HG02623 (cell line): ENCODE data around the gene CARMIL1.

ENCODE experiments used
- ATAC-seq: cut with Tn5 transposase; IDR thresholded peaks from one replicate; pipeline ENCODE4 v1.9.1; 2021; ENCODE audit warnings: moderate library complexity; ENCODE audit not compliant: unreplicated experiment

The CARMIL1 gene

GRCh38 chr6:25497383-25498040, 218.3 kb downstream of the CARMIL1 start:
- ATAC-seq, result no peak

- ATAC-seq, result no peak
These were observed 219.3 kb downstream of the CARMIL1 start for GRCh38 chr6:25498505-25498904.

- no peak for ATAC-seq
These were observed 220.6 kb downstream of the CARMIL1 start for GRCh38 chr6:25499615-25500235.

- no peak for ATAC-seq
These were observed 224.5 kb downstream of the CARMIL1 start for GRCh38 chr6:25503686-25504085.

- no peak for ATAC-seq
These were observed 225.5 kb downstream of the CARMIL1 start for GRCh38 chr6:25504661-25505060.

- ATAC-seq, result no peak
These were observed 226.8 kb downstream of the CARMIL1 start for GRCh38 chr6:25506020-25506419.

- ATAC-seq, result no peak
These were observed 228.9 kb downstream of the CARMIL1 start for GRCh38 chr6:25508051-25508450.

- ATAC-seq, result no peak
These were observed 232.2 kb downstream of the CARMIL1 start for GRCh38 chr6:25511376-25511775.

GRCh38 chr6:25512560-25512959, 233.4 kb downstream of the CARMIL1 start:
- no peak for ATAC-seq

GRCh38 chr6:25519856-25520255, 240.7 kb downstream of the CARMIL1 start:
- ATAC-seq, result no peak

GRCh38 chr6:25524542-25524941, 245.4 kb downstream of the CARMIL1 start:
- ATAC-seq, result no peak

GRCh38 chr6:25525078-25525477, 245.9 kb downstream of the CARMIL1 start:
- ATAC-seq, result no peak

GRCh38 chr6:25534942-25535631, 255.9 kb downstream of the CARMIL1 start:
- no peak for ATAC-seq

GRCh38 chr6:25535632-25536225, 256.6 kb downstream of the CARMIL1 start:
- no peak for ATAC-seq

GRCh38 chr6:25536781-25537180, 257.6 kb downstream of the CARMIL1 start:
- no peak for ATAC-seq

GRCh38 chr6:25537349-25538018, 258.3 kb downstream of the CARMIL1 start:
- ATAC-seq, result no peak

GRCh38 chr6:25541228-25541627, 262.1 kb downstream of the CARMIL1 start:
- no peak for ATAC-seq

- ATAC-seq, result no peak
These were observed 264.1 kb downstream of the CARMIL1 start for GRCh38 chr6:25542984-25543910.

- ATAC-seq, result no peak
These were observed 265.7 kb downstream of the CARMIL1 start for GRCh38 chr6:25544833-25545232.

GRCh38 chr6:25547797-25548196, 268.6 kb downstream of the CARMIL1 start:
- ATAC-seq, result no peak
